GM19397 (cell line): ENCODE measurements around the gene SAPCD1.

Source experiments
- ATAC-seq: cut with Tn5 transposase; IDR thresholded peaks from one replicate; pipeline ENCODE4 v1.9.1; 2021; ENCODE audit warnings: mild to moderate bottlenecking, moderate library complexity; ENCODE audit not compliant: unreplicated experiment

SAPCD1 gene

GRCh38 chr6:31728767-31729514, 33.5 kb upstream of the SAPCD1 start, which contains the start of gene DDAH2:
TSS of gene DDAH2 (minus strand) at chr6:31729299. CDS start at chr6:31729161, 138 bp downstream.
- no peak for ATAC-seq

- ATAC-seq, result no peak
These were observed 32.9 kb upstream of the SAPCD1 start for GRCh38 chr6:31729515-31729978.

GRCh38 chr6:31729979-31730630, 32.4 kb upstream of the SAPCD1 start:
- peak; percentile 36 for ATAC-seq

GRCh38 chr6:31730631-31731086, 31.8 kb upstream of the SAPCD1 start:
- ATAC-seq, result no peak

- ATAC-seq, result no peak
These were observed 30.4 kb upstream of the SAPCD1 start for GRCh38 chr6:31732029-31732428.

- no peak for ATAC-seq
These were observed 28.7 kb upstream of the SAPCD1 start for GRCh38 chr6:31733734-31734133.

GRCh38 chr6:31734247-31734820, 28.1 kb upstream of the SAPCD1 start:
- ATAC-seq, result no peak

GRCh38 chr6:31734821-31735406, 27.5 kb upstream of the SAPCD1 start:
- ATAC-seq, result no peak

- ATAC-seq, result no peak
These were observed 26.3 kb upstream of the SAPCD1 start, which contains the start of gene CLIC1 for GRCh38 chr6:31736021-31736767. TSS of gene CLIC1 (minus strand) at chr6:31736530. CDS start at chr6:31736300, 230 bp downstream.

- no peak for ATAC-seq
These were observed 25.6 kb upstream of the SAPCD1 start for GRCh38 chr6:31736768-31737314.

- no peak for ATAC-seq
These were observed 25.0 kb upstream of the SAPCD1 start for GRCh38 chr6:31737315-31737990.

GRCh38 chr6:31737991-31738979, 24.2 kb upstream of the SAPCD1 start:
- no peak for ATAC-seq

GRCh38 chr6:31739639-31740396, 22.6 kb upstream of the SAPCD1 start, which contains the start of gene MSH5:
TSS of gene MSH5 (plus strand) at chr6:31740005. CDS start at chr6:31740467, 462 bp downstream.
- ATAC-seq, result peak; percentile 71

GRCh38 chr6:31740397-31741223, 21.8 kb upstream of the SAPCD1 start:
- ATAC-seq, result no peak

- ATAC-seq, result no peak
These were observed 20.6 kb upstream of the SAPCD1 start for GRCh38 chr6:31741815-31742214.

- ATAC-seq, result no peak
These were observed 19.6 kb upstream of the SAPCD1 start for GRCh38 chr6:31742894-31743293.

GRCh38 chr6:31744422-31744821, 18.0 kb upstream of the SAPCD1 start:
- no peak for ATAC-seq
